ENCODE results near the gene TUBB2B.
A peak's percentile ranks its signal among the peaks of the same experiment; 100 is the strongest.

GRCh38 chr6:3229566-3230178 is 2.2 kb upstream of the TUBB2B start:
- TF ChIP-seq, protein P1, sequence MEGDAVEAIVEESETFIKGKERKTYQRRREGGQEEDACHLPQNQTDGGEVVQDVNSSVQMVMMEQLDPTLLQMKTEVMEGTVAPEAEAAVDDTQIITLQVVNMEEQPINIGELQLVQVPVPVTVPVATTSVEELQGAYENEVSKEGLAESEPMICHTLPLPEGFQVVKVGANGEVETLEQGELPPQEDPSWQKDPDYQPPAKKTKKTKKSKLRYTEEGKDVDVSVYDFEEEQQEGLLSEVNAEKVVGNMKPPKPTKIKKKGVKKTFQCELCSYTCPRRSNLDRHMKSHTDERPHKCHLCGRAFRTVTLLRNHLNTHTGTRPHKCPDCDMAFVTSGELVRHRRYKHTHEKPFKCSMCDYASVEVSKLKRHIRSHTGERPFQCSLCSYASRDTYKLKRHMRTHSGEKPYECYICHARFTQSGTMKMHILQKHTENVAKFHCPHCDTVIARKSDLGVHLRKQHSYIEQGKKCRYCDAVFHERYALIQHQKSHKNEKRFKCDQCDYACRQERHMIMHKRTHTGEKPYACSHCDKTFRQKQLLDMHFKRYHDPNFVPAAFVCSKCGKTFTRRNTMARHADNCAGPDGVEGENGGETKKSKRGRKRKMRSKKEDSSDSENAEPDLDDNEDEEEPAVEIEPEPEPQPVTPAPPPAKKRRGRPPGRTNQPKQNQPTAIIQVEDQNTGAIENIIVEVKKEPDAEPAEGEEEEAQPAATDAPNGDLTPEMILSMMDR (conservative IDR thresholded peaks at IDR 0.05 in 1 of 2, IDR thresholded peaks at IDR 0.05 in 1 of 2; ENCODE audit: low read depth in 1 of 2, low read length in 2 of 2), result no peak
- peak; percentile 95 for TF ChIP-seq EZH2 (IDR thresholded peaks at IDR 0.05; ENCODE audit: low read length, missing control alignments)
